NK-92 (cell line): ENCODE measurements around the gene DNAJC30.
"Not testable (repeated sequence)": the region's sequence is repeated elsewhere in the genome, so short reads cannot be mapped to it uniquely, and the experiment has no call there.

ENCODE experiments used
- DNase-seq: peaks from one replicate; lab custom pipeline; 2025; ENCODE audit not compliant: unreplicated experiment; lab: John Stamatoyannopoulos, UW

Gene DNAJC30

DNA sequence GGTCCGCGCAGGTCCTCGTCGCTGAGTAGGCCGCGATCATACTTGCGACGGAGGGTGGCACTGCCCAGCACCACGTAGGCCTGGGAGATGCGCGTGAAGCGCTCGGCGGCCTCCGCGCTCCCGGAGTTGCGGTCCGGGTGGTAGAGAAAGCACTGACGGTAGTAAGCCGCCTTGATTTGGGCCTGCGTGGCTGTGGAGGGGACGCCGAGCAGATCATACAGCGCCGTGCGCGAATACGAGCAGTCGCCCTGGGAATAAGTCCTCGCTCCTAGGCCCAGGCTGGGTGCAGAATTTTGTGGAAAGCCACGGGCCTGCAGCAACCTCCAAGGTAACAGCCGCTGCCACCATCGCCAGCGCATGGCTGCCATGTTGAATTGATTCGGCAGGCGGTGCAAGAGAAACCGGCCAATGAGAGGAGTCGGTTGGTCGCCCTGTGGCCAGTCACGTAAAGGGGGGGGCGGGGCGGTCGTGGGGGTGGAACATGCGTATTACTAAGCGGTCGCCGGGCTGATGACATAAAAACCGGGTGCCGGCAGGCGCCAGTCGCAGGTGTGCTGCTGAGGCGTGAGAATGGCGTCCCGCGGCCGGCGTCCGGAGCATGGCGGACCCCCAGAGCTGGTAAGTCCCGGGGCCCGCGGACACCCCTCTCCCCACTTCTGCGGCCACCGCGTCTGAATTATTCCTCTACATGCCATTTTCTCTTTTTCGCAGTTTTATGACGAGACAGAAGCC, at the start of gene DNAJC30, which contains the start of gene BUD23:
DNAJC30 (minus strand) TSS at position 398 of the 732 bp plus-strand sequence; CDS start at position 368, 30 bp downstream.
BUD23 (plus strand) TSS at position 542 of the 732 bp plus-strand sequence; CDS start at position 571, 29 bp downstream.
- DNase-seq: peak; percentile 91

DNA sequence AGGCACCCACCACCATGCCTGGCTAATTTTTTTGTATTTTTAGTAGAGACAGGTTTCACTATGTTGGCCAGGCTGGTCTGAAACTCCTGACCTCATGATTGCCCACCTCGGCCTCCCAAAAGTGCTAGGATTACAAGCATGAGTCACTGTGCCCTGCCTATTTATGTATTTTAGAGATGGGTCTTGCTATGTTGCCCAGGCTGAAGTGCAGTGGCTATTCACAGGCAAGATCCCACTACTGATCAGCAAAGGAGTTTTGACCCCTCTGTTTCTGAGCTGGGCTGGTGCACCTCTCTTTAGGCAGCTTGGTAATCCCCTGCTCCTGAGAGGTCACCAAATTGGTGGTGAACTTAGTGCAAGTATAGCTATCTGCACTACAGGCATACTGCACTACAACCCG, 49.1 kb upstream of the DNAJC30 start:
- DNase-seq: no peak

DNA sequence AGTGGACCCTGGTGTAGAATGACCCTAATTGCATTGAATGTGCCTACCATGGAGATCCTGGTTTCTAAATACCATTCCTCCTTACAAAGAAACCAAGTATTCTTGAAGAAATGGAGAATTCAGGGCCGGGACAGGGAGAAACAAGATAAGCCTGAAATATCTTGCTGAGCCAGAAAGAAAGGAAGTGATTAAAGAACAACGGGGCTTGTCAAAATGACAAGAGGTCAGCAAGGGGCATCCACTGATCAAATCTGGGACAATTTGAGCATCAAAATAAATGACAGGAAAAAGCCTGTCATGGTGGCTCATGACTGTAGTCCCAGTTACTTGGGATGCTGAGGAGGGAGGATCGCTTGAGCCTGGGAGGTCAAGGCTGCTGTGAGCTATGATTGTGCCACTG, 47.2 kb upstream of the DNAJC30 start:
- DNase-seq: no peak

DNA sequence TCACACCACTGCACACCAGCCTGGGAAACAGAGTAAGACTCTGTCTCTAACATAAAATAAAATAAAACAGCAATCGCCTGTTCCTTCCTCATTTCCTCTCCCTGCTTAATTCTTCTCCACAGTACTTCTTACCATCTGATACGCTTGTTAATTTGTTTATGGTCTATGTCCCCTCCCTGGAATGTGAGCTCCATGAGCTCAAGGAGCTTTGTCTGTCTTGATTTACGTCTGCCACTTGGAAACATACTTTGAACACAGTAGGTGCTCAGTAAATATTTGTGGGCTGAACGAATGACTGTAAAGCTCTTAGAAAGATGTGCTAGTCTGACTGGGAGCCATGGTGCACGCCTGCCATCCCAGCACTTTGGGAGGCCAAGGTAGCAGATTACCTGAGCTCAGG, 45.3 kb upstream of the DNAJC30 start:
- DNase-seq: no peak

DNA sequence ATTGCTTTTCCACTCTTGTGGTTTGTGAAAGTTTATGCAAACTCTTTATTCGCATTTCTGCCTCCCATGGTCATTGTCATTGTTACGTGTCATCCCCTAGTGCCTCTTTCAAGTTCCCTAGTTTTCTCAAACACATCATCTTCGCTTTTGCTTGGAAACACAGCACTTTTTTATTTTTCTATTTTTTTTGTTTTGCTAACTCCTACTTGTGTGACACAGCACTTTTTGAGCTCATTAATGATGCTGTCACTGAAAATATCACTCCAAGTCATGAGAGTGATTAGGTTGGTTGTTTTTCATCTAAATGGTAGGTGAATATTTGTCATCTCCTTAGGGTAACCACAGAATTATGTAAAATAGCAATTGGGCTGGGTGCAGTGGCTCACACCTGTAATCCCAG, 44.7 kb upstream of the DNAJC30 start:
- no peak for DNase-seq

DNA sequence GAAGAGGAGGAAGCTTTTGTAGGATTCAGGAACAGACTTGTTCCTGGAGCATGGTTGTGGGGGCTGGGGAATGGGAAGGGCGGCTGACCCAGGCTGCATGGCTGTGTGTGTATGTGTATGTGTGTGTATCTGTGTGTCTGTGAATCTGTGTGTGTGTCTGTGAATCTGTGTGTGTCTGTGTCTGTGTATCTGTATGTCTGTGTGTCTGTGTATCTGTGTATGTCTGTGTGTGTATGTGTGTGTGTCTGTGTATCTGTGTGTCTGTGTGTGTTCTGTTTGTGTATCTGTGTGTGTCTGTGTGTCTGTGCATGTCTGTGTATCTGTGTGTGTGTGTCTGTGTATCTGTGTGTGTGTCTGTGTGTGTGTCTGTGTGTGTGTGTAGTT, 42.8 kb upstream of the DNAJC30 start:
- DNase-seq: no peak

DNA sequence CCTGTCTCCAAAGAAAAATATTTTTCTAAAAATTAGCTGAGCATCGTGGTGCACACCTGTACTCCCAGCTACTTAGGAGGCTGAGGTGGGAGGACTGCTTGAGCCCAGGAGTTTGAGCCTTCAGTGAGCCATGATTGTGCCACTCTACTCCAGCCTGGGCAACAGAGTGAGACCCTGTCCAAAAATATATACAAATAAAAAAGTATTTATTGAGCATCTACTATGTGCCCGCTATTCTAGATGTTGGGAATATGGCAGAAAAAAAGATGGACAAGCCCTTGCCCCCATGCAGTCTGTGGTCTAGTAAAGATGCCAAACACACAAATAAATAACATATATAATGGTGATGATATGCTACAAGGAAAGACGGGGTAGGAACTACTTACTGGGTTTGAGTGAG, 40.6 kb upstream of the DNAJC30 start:
- no peak for DNase-seq

DNA sequence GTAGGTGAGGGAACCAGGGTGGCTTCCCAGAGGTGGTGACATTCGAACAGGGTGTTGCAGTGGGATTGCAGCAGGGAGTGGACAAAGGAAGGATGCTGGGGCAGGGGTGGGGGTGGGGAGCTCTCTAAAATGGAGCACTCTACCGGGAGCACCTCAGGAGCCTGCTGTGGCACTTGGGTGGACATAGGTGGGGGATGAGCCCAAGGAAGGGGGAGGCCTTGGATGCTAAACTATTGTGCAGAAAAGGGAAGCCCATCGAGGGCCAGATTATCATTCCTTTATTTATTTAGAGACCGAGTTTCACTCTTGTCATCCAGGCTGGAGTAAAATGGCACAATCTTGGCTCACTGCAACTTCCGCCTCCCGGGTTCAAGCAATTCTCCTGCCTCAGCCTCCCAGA, 39.5 kb upstream of the DNAJC30 start:
- no peak for DNase-seq

DNA sequence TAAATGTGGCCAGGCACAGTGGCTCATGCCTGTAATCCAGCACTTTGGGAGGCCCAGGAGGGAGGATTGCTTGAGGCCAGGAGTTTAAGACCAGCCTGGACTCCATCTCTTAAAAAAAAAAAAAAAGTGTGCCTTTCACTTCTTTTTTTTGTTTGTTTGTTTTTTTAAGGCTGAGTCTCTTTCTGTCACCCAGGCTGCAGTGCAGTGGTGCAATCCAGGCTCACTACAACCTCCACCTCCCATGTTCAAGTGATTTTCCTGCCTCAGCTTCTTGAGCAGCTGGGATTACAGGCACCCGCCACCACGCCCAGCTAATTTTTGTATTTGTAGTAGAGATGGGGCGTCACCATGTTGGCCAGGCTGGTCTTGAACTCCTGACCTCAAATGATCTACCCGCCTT, 38.9 kb upstream of the DNAJC30 start:
- DNase-seq: not testable (repeated sequence)

DNA sequence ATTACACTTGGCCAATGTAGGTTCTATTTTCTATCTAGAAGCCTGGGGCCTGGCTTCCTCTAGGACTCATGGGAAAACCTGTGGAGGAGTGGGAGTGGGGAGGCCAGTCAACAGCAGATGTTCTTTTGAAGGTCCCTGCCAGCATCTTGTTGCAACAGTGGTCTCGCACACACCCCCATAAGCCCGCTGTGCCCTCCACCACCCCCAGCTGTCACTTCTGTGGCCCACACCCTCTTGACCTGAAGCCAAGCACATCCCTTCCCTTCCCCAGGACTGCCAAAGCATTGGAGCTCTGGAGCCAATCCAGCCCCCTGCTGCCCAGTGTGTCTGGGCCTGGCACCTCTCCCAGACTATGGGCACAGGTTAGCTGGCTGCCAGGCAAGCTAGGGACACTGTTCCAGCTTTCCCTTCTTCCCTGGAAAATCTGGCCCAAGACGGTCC, 38.1 kb upstream of the DNAJC30 start:
- DNase-seq: no peak

DNA sequence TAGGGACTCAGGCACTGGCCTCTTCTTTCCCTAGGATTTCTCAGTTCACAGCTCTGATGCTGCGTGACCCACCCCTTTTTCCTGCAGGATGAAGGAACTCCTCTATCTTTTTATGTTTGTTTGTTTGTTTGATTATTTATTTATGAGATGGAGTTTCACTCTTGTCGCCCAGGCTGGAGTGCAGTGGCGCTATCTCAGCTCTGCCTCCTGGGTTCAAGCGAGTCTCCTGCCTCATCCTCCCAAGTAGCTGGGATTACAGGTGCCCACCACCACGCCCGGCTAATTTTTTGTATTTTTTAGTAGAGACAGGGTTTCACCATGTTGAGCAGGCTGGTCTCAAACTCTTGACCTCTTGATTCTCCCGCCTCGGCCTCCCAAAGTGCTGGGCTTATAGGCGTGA, 37.2 kb upstream of the DNAJC30 start:
- not testable (repeated sequence) for DNase-seq

DNA sequence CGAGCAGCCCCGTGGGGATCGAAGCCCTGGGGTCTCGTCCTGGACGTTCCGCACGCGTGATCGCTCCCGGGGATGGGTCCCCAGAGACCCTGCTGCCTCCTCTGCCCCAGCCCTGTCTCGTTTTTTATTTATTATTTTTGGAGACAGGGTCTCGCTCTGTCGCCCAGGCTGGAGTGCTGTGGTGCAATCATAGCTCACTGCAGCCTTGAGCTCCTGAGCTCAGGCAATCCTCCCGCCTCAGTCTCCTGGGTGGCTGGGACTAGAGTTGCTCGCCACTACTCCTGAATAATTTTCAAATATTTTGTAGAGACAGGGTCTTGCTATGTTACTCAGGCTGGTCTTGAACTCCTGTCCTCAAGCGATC, 36.5 kb upstream of the DNAJC30 start:
- no peak for DNase-seq

DNA sequence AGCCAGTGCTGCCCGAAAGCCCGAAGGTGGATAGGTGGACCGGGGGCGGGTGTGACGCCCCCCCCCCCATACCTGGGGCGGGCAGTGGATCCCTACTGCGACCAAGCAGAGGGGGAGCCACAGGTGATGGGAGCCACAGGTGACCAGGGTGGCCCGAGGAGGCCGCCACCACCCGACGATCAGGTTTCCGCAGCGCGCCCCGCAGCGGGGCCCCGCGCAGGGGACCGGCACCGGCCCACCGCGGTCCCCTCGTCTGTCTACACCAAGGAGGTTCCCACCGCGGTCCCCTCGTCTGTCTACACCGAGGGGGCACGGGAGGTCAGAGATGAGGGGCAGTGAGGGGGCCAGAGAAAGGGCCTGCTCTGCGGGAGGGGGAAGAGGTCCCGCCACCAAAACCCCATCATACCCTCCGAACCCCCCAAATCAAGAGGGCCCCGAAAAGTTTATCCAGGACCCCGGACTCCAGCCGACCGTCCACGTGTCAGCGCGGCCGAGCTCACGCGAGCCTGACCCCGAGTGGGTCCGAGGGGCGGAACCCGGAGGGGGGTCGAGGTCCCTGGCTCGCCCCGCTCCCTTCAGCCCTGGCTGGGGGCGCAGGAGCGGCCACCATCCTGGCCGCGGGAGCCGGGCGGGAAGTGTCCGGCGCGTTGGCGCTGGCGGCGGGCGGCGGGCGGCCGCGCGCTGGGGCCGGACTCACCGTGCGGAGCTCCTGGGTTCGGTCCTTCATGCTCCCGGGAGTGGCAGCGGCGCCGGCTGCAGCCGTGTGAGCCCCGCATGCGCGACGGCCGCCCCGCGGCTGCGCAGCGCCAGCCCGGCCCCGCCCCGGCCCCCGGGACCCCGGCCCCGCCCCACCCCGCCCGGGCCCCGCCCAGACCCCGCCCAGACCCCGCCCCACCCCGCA, 35.9 kb upstream of the DNAJC30 start, which contains the start of gene STX1A:
STX1A (minus strand) TSS at position 765 of the 901 bp plus-strand sequence; CDS start at position 727, 38 bp downstream.
- DNase-seq: no peak

DNA sequence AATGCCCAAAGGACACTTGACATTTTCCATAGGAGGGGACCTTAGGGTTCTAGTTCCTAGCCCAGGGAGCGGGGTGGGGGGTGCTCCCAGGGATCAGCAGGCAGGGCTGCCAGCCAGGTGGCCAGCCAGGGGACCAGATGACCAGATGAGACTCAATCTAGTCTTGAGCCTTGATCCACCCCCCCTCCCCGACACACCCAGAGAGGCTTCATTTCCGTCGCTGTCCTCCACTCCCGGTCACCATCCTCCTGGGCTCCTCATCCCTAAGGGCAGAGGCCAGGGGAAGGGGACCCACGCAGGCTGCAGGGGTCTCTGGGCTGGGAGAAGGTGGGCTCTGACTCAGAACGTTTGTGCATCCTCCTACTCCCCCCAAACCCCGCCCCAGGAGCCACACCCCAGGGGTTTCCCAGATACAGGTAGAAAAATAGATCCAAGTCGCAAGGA, 35.2 kb upstream of the DNAJC30 start:
- DNase-seq: no peak

DNA sequence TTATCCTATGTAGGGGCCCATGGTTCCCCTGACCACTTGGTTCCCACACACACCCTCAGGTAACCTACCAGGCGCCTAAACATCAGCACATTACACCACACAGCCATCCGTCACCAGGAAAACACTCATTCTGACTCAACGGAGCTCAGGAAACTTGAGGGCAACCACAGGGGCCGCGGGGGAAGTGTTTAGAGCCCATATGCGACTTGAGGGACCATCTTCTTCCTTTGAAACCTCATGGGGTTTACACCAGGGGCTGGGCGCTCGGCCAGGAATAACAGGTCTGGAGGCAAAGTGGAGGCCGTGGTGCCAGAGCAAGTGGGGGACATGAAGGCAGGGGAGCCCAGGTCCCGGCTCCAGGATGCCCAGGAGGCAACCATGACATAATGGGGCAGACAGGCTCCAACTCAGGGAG, 34.7 kb upstream of the DNAJC30 start:
- DNase-seq: no peak

DNA sequence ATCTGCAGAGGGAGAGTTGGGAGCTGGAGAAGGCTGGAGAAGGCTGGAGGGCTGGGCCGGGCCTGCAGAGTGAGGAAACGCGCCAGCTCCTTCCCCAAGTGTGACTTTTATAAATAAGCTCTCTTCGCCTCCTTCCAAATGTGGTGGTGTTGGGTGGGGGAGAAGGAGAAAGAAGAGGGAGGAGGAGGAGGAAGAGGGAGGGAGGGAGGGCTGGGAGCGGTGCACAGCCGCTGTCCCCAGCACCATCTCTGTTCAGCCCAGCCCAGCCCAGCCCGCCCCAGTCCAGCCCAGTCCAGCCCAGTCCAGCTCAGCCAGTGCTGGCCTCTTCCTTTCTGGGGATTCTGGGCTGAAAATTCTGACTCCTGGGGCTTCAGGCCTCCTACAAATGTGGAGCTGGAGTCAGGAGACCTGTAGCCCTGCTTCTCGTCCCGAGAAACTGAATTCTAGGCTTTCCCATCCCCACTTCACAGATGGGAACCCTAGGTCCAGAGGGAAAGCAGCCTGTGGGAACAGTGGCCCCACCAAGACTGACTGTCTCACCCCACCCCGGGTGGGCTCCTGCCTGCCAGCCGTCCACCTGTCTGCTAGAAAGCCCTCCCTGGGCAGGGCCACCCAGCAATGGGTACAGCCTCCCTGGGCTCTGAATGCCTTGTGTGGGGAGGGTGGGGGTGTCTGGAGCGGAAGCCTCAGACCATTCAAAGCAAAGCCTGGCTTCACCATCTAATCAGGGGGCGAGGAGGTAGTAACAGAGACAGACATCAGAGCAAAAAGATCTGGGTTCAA, 34.0 kb upstream of the DNAJC30 start:
- DNase-seq: no peak

DNA sequence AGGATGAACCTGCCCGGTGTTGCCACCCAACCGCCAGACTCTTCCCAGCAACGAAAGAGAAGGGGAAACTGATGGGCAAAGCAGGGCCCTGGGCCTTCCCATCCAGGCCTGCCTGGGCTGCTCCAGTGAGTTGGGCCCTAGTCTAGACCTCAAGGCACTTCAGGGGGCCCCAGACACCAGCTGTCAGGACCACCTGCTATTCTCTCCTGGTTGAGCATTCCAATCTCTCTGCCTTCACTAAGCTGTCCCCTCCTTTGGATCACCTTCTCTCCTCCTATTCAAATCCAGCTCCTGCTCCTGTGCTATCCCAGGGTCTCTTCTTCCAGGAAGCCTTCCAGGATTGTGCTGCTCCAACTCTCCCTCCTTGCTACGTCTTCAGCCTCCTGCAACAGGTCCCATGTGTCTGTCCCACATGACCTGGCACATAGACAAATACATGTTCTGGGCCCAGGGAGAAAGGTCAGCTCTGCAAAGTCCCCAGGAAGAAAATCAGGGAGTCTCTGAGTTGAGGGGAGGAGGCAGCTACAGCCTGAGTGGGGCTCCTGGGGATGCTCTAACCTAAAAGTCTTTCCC, 33.2 kb upstream of the DNAJC30 start:
- DNase-seq: no peak

DNA sequence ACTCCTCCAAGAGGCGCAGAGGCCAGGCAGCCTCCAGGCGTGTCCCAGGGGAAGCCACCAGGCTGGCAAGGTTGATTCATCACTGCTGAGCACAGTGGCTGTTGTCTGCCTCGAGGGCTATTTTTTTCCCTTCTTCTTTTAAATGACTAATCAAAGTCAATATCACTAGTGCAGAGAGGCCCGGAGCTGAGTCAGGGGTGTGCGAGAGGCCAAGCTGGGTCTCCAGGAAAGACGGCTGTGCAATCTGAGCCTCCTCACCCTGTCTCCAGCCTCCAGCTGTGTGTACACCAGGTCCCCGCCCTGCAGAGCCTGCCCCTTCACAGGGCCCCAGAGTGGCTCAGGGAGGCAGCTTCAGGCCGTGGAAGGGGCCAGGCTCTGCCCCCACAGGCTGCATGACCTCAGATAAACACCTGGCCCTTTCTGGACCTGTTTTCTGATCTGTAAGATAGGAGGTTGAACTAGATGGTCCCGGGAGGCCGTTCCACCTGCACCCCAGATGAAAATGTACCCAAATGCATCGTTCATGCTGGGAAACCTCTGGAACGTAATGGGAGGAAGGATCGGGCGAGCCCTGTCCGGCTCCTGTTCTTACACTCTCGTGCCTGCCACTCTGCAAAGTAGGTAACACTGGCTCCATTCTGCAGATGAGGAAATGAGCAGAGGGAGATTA, 32.5 kb upstream of the DNAJC30 start:
- no peak for DNase-seq

DNA sequence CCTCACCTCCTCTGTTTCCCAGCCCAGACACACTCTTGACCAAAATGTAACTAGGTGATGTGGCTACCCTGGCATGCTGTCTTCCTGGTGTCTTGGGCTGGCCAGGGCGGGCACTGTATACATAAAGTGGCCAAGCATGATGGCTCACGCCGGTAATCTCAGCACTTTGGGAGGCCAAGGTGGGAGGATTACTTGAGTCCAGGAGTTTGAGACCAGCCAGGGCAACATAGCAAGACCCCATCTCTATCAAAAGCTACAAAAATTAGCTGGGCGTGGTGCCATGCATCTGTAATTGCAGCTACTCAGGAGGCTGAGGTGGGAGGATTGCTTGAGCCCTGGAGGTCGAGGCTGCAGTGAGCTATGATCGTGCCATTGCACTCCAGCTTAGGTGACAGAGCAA, 30.1 kb upstream of the DNAJC30 start:
- not testable (repeated sequence) for DNase-seq

DNA sequence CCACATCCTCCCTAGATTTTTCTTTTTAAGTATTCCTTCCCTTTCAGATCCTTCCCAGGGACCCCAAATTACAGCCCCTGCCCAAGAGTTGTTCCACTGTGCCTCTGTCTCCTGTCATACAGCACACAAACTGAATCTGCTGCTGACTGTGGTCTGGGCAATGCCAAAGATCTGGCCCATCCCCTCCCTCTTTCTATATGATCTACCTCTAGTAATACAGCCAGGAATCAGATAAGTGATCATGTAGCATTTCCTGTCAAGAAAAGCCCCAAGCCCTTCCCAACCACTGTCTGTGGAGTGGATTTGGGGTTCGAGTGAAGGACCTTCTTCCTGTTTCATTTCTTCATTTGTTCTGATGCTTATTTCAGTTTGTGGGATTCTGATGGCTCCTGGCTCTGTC, 29.5 kb upstream of the DNAJC30 start:
- no peak for DNase-seq
